ENCODE results near the gene HSPB6. TPM values are rescaled to one million over a fixed set of nuclear protein-coding genes. Genes with fewer than 3 reads are reported as not detected.

The HSPB6 gene
- total RNA-seq, 1 donor from 2014 or later = not detected

DNA sequence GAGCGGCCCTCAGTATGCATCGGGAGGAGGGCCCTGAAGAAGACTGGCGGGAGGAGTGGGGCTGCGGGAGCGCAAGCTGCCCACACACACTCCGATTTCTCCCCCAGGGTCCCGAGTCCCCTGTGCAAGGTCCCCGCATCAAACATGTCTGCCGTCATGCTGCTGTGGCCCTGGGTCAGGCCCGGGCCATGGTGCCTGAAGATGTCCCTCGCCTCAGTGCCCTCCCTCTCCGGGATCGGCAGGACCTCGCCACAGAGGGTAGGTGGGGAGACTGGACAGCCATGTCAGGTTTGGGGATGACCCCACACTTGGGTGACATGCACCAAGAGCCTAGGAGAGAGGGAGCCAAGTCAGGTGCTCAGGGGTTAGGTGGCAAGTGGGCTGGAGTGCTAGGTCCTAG, 34.4 kb downstream of the HSPB6 start:
- DNase-seq (no peak), ATAC-seq (ENCODE audit: low read depth) (no peak)
- Mint-ChIP-seq H3K9me3 (no peaks in the 10 kb centered on the region), H3K27ac (no peak overlapping the region), H3K36me3 (ENCODE audit: low read depth) (peaks cover 68% of the 10 kb centered on the region), H3K27me3 (no peaks in the 10 kb centered on the region), H3K4me1 (peaks cover 22% of the 10 kb centered on the region), H3K4me3 (no peak overlapping the region)
- ChIA-PET POLR2A (no interaction called here), CTCF (no interaction called here)
- TF ChIP-seq, protein P1, sequence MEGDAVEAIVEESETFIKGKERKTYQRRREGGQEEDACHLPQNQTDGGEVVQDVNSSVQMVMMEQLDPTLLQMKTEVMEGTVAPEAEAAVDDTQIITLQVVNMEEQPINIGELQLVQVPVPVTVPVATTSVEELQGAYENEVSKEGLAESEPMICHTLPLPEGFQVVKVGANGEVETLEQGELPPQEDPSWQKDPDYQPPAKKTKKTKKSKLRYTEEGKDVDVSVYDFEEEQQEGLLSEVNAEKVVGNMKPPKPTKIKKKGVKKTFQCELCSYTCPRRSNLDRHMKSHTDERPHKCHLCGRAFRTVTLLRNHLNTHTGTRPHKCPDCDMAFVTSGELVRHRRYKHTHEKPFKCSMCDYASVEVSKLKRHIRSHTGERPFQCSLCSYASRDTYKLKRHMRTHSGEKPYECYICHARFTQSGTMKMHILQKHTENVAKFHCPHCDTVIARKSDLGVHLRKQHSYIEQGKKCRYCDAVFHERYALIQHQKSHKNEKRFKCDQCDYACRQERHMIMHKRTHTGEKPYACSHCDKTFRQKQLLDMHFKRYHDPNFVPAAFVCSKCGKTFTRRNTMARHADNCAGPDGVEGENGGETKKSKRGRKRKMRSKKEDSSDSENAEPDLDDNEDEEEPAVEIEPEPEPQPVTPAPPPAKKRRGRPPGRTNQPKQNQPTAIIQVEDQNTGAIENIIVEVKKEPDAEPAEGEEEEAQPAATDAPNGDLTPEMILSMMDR (IDR thresholded peaks at IDR 0.05) = no peak
- intact Hi-C loops (cut with micrococcal nuclease) = no loop called here

DNA sequence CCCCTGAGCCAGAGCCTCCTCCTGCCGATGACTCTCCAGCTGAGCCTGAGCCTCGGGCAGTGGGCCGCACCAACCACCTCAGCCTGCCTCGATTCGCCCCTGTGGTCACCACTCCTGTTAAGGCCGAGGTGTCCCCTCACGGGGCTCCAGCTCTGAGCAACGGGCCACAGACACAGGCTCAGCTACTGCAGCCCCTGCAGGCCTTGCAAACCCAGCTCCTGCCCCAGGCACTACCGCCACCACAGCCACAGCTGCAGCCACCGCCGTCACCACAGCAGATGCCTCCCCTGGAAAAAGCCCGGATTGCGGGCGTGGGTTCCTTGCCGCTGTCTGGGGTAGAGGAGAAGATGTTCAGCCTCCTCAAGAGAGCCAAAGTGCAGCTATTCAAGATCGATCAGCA, 35.5 kb downstream of the HSPB6 start:
- Mint-ChIP-seq H3K4me3 (no peak overlapping the region), H3K27me3 (no peaks in the 10 kb centered on the region), H3K36me3 (ENCODE audit: low read depth) (peaks cover 63% of the 10 kb centered on the region), H3K27ac (no peak overlapping the region), H3K9me3 (no peaks in the 10 kb centered on the region), H3K4me1 (peaks cover 27% of the 10 kb centered on the region)
- intact Hi-C loops (cut with micrococcal nuclease) = no loop called here
- POLR2A ChIA-PET = interaction anchor here (0.5 to 1.1 kb wide), 3 partner anchors 19 to 87 kb away, joined by 3 to 5 read pairs (median 5); no protein-coding TSS in a partner anchor
- TF ChIP-seq, protein P1 (IDR thresholded peaks at IDR 0.05) = no peak
- DNase-seq (no peak), ATAC-seq (ENCODE audit: low read depth) (no peak)
- CTCF ChIA-PET = no interaction called here

DNA sequence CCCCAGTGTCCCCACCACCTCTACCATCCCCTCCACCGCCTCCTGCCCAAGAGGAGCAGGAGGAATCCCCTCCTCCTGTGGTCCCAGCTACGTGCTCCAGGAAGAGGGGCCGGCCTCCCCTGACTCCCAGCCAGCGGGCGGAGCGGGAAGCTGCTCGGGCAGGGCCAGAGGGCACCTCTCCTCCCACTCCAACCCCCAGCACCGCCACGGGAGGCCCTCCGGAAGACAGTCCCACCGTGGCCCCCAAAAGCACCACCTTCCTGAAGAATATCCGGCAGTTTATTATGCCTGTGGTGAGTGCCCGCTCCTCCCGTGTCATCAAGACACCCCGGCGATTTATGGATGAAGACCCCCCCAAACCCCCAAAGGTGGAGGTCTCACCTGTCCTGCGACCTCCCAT, 36.2 kb downstream of the HSPB6 start:
- ATAC-seq (ENCODE audit: low read depth) (no peak), DNase-seq (no peak)
- Mint-ChIP-seq H3K9me3 (no peaks in the 10 kb centered on the region), H3K27ac (no peak overlapping the region), H3K36me3 (ENCODE audit: low read depth) (peaks cover 59% of the 10 kb centered on the region), H3K4me1 (peaks cover 34% of the 10 kb centered on the region), H3K27me3 (no peaks in the 10 kb centered on the region), H3K4me3 (no peak overlapping the region)
- TF ChIP-seq, protein P1 (IDR thresholded peaks at IDR 0.05) = no peak
- intact Hi-C loops (cut with micrococcal nuclease) = no loop called here
- POLR2A ChIA-PET = interaction anchor here (0.5 to 3.4 kb wide), 4 partner anchors 9 to 265 kb away, joined by 3 to 22 read pairs (median 4); no protein-coding TSS in a partner anchor
- CTCF ChIA-PET = no interaction called here

DNA sequence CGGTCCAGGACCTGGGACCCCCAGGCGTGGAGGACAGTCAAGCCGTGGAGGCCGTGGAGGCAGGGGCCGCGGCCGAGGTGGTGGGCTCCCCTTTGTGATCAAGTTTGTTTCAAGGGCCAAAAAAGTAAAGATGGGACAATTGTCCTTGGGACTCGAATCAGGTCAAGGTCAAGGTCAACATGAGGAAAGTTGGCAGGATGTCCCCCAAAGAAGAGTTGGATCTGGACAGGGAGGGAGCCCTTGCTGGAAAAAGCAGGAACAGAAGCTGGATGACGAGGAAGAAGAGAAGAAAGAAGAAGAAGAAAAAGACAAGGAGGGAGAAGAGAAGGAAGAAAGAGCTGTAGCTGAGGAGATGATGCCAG, 36.7 kb downstream of the HSPB6 start:
- intact Hi-C loops (cut with micrococcal nuclease) = no loop called here
- H3K4me3 Mint-ChIP-seq = peak overlapping the region; percentile 1
- DNase-seq (no peak), ATAC-seq (ENCODE audit: low read depth) (no peak)
- no peaks in the 10 kb centered on the region for H3K9me3 Mint-ChIP-seq
- H3K27ac Mint-ChIP-seq = peak overlapping the region; percentile 27
- H3K4me1 Mint-ChIP-seq = peaks cover 39% of the 10 kb centered on the region
- CTCF ChIA-PET = no interaction called here
- H3K36me3 Mint-ChIP-seq (ENCODE audit: low read depth) = peaks cover 54% of the 10 kb centered on the region
- H3K27me3 Mint-ChIP-seq = no peaks in the 10 kb centered on the region
- POLR2A ChIA-PET = interaction anchor here (1.0 to 3.4 kb wide), 4 partner anchors 9 to 22 kb away, joined by 4 to 22 read pairs (median 12); partner anchors contain the start of gene IGFLR1
- TF ChIP-seq, protein P1 (IDR thresholded peaks at IDR 0.05) = no peak

DNA sequence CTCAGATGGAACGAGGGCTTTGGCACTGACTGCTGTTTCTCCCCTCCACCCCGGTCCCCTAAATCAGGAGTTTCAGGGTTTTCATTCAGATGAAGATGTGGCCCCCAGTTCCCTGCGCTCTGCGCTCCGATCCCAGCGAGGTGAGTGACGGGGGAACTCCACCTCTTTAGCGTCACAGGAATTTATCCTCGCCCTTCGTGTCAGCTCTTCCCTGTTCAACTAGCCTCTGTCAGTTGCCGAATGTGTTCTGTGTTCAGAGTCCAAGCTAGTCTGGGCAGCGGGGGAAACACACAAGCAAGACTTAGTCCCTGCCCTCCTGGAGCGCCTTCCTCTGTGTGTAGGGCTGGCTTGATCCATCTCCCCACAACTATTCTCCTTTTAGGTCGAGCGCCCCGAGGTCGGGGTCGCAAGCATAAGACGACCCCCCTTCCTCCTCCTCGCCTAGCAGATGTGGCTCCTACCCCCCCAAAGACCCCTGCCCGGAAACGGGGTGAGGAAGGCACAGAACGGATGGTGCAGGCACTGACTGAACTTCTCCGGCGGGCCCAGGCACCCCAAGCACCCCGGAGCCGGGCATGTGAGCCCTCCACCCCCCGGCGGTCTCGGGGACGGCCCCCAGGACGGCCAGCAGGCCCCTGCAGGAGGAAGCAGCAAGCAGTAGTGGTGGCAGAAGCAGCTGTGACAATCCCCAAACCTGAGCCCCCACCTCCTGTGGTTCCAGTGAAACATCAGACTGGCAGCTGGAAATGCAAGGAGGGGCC, 37.2 kb downstream of the HSPB6 start:
- peaks cover 48% of the 10 kb centered on the region for H3K36me3 Mint-ChIP-seq (ENCODE audit: low read depth)
- no peak for DNase-seq
- H3K27me3 Mint-ChIP-seq = no peaks in the 10 kb centered on the region
- peaks cover 44% of the 10 kb centered on the region for H3K4me1 Mint-ChIP-seq
- no peaks in the 10 kb centered on the region for H3K9me3 Mint-ChIP-seq
- intact Hi-C loops (cut with micrococcal nuclease) = loop anchor here (10.0 kb wide), 1 partner anchor 395 kb away; the partner anchor contains the start of gene CD22
- TF ChIP-seq, protein P1 (IDR thresholded peaks at IDR 0.05) = no peak
- H3K4me3 Mint-ChIP-seq = peak overlapping the region; percentile 88
- peak overlapping the region; percentile 31 for H3K27ac Mint-ChIP-seq
- ChIA-PET CTCF (interaction anchor here (1.2 kb wide), 1 partner anchor 23 kb away, joined by 3 read pairs; the partner anchor contains the start of gene IGFLR1), POLR2A (interaction anchor here (0.6 to 3.4 kb wide), 7 partner anchors 18 to 37 kb away, joined by 3 to 22 read pairs (median 12); partner anchors contain the start of genes HSPB6, IGFLR1, LIN37 and PSENEN)
- no peak for ATAC-seq (ENCODE audit: low read depth)

Data from activated B cell treated with CpG ODN at 0.5 μM for 24 hours (primary cell).